ENCODE results near the gene SMIM38.

Gene SMIM38

GRCh38 chr11:69155302-69156234, at the start of gene SMIM38:
Gene SMIM38, plus strand, starts transcription at chr11:69155935. Its CDS starts 1,912 bp downstream, at chr11:69157847.
- DNase-seq = no peak

GRCh38 chr11:69106031-69106811, 49.5 kb upstream of the SMIM38 start:
- DNase-seq = no peak

GRCh38 chr11:69107413-69107812, 48.3 kb upstream of the SMIM38 start:
- DNase-seq = no peak

- no peak for DNase-seq
Measured at GRCh38 chr11:69108030-69108429, 47.7 kb upstream of the SMIM38 start.

GRCh38 chr11:69108559-69108958, 47.2 kb upstream of the SMIM38 start:
- no peak for DNase-seq

- no peak for DNase-seq
Measured at GRCh38 chr11:69109101-69109500, 46.6 kb upstream of the SMIM38 start.

GRCh38 chr11:69110451-69110850, 45.3 kb upstream of the SMIM38 start:
- no peak for DNase-seq

- no peak for DNase-seq
Measured at GRCh38 chr11:69111624-69112542, 43.9 kb upstream of the SMIM38 start.

- DNase-seq = no peak
Measured at GRCh38 chr11:69113226-69113625, 42.5 kb upstream of the SMIM38 start.

- no peak for DNase-seq
Measured at GRCh38 chr11:69113646-69114340, 41.9 kb upstream of the SMIM38 start.

GRCh38 chr11:69114362-69114761, 41.4 kb upstream of the SMIM38 start:
- no peak for DNase-seq

- no peak for DNase-seq
Measured at GRCh38 chr11:69114811-69115523, 40.8 kb upstream of the SMIM38 start.

- DNase-seq = no peak
Measured at GRCh38 chr11:69115586-69116560, 39.9 kb upstream of the SMIM38 start.

- no peak for DNase-seq
Measured at GRCh38 chr11:69116671-69117070, 39.1 kb upstream of the SMIM38 start.

- DNase-seq = no peak
Measured at GRCh38 chr11:69119190-69119589, 36.5 kb upstream of the SMIM38 start.

GRCh38 chr11:69120096-69120875, 35.4 kb upstream of the SMIM38 start:
- DNase-seq = no peak

GRCh38 chr11:69121021-69121420, 34.7 kb upstream of the SMIM38 start:
- no peak for DNase-seq

- DNase-seq = no peak
Measured at GRCh38 chr11:69121621-69122325, 34.0 kb upstream of the SMIM38 start.

- no peak for DNase-seq
Measured at GRCh38 chr11:69122326-69122629, 33.5 kb upstream of the SMIM38 start.
